Adrenal gland (tissue), 5 donors: ENCODE data around the gene GSKIP.

Experiments used
- CTCF ChIP-seq, 6 experiments: fragments of 450-650 bp in 4 of 6; fragments of 200-600 bp in 2 of 6; sonication (generic) in 1 of 6; IDR thresholded peaks; 1 replicate in 5 of 6; 2 replicates in 1 of 6; pipeline versions ENCODE4 v1.5.1 to v1.8.0; 2016 to 2021; ENCODE audit warnings: antibody characterized with exemption in 6 of 6, mild to moderate bottlenecking in 2 of 6, moderate library complexity in 1 of 6
- POLR2A ChIP-seq, 2 donors: fragments of 450-650 bp; IDR thresholded peaks; one replicate each; pipeline ENCODE4 v1.6.1; 2017; ENCODE audit warnings: antibody characterized with exemption in 2 of 2, mild to moderate bottlenecking in 2 of 2, moderate library complexity in 1 of 2
- donor health status: DM: no; HTN: no; CAD: no.

- TF ChIP-seq CTCF (IDR thresholded peaks at IDR 0.05) (no peak), POLR2A (IDR thresholded peaks at IDR 0.05) (no peak)
Observed at GRCh38 chr14:96390965-96391292, 27.6 kb downstream of the GSKIP start.
